IPS DF 4.7 (cell line): ENCODE results near the gene OTOF.

Experiments used
- DNase-seq: peaks from one replicate; pipeline ENCODE4 v3.0.0-alpha.2; 2013; ENCODE audit warnings: low spot score; ENCODE audit errors: extremely low read depth

The OTOF gene

DNA sequence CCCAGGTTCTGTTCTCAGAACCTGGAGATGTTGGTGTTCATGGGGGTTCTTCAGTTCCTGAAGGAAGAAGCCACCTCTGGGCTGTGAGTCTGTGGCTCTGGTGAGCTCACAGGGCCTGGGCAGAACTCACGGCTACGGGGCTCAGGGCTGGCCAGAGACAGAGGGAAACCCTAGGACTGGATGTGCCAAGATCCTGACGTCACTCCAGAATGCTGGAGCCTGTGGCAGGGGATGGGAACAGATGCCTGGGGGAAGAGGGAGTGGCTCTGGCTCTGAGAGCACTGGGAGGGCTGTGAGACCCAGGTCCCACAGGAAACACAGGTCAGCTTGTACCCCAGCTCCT lies at the start of gene OTOF:
Gene OTOF, minus strand, starts transcription at position 214 of the 343 bp plus-strand sequence.
- no peak for DNase-seq

DNA sequence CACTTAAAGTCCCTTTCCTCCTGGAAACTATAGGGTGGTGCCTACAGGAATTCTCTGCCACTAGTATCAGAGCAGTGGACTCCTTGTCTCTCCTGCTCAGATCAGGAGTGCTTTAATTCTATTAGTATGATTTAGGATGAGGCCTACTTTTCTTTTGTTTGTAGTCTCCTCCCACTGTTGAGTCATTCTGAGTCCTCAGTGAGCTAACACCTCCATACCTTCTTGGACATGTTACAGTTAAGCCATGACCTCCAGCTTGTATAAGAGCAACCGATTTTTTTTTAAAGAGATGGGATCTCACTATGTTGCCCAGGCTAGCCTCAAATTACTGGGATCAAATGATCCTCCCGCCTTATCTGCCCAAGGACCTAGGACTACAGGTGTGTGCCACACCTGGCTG lies 48.7 kb upstream of the OTOF start:
- DNase-seq: no peak

DNA sequence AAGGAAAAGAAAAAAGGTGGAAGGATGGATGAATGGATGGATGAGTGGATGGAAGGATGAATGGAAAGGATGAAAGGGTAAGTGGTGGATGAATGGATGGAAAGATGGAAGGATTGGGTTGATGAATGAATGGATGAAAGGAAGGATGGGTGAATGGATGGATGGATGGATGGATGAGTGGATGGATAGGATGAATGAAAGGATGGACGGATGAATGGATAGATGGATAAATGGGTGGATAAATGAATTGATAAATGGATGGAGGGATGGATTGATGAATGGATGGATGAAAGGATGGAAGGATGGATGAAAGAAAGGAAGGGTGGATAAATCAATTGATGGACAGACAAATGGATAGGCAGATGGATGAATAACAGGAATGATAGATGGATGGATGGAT lies 48.2 kb upstream of the OTOF start:
- no peak for DNase-seq

DNA sequence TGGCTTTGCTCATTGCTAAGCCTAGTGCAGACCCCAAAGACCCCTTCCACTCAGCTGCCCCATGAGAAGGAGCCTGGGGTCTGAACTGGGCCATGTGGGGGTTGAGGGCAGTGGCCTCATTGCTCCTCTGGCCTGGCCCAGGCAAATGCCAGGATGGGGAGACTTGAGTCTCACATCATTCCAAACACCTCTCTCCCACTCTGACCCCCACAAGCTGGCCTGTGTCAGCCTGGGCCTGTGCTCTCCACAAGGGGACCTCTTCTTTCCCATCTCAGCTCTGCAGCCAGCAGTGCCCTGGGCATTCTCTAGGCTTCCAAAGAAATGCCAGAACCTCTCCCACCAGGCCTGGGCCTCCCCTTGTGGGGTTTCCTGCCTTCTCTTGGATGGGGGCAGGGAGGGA lies 45.8 kb upstream of the OTOF start:
- no peak for DNase-seq

DNA sequence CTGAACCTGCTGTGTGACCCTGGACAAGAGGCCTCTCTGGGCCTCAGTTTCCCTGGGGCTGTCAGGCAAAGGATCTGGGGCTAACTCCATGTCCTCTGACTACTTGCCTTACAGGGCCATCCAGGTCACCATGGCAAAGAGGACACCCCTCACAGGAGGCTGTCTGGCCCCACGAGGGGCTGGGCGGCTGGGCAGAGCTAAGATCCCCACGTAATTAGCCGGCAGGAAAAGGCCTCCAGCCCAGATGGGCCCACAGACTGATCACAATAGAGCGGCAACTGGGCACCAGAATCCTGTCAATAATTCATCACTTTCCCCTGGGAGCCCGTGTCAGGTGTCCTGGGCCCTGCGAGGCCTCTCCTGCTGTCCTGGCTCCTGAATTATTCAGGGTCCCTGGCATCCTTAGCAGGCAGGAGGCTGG lies 44.8 kb upstream of the OTOF start:
- DNase-seq: no peak

DNA sequence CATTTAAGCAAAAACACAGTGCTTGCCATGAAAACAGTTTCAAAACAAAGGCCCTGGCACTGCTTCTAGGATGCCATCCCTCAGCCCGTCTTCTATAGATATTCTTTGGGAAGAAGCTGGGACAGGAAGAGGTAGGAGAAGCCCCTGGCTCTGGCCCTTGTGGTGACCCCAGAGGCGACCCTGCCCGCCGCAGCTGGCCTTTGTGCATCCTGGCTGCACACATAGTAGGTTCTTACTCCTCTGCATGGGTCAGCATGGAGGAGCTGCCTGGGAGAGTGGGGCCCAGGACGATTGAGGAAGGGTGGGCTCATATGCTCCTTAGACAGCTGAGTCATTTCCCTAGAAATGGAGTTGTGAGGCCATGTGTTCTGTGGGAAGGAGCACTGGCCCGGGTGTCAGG lies 44.4 kb upstream of the OTOF start:
- DNase-seq: no peak

DNA sequence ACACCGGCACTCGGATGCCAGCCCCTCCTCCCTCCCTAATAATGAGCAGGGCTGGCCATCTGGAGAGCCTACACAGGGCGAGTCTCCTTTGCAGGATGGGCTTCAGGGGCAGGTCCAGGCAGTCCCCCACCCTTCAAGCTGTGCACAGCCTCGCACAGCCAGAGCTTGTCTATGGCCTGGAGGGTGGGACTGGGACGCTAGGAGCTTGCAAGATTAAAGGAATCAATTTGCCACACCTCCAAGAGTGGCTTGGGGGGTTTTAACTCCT lies 43.9 kb upstream of the OTOF start:
- DNase-seq: no peak

DNA sequence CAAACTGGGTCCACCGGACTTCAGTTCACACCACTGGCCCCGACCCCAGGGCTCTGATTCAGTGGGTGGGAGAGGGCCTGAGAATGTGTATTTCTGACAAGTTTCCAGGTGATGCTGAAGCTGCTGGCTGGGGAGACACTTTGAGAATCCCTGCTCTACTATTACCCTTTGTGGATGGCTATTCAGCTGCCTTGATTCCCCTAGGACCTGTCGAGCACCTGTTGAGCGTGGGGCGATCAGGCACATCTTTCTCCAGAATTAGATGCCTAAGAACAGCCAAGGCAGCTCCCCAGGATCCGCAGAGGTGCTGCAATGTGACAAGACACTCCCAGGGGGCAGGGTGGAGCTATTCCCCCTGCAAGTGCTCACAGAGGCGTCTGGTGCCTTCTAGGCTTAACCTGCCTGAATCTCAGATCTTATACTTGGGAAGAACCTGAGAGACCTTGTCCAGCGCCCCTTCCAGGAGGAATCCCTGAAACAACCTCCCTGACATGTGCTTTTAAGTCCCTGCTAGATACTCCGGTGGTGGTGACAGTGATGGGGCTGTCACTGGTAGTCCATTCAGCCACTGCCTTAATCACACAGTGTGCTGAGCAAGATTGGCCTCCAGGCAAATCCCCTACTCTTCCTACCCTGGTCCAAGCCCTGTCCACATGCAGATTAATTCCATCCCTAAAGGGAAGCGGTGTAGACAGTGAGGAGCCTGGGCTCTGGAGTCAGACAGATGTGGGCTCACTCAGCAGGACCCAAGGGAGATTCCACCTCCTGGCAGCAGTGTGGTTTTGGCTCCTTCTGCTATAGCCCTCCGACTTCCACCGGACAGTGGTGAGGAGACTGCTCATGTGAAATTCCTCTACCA lies 43.4 kb upstream of the OTOF start:
- DNase-seq: peak; percentile 36

DNA sequence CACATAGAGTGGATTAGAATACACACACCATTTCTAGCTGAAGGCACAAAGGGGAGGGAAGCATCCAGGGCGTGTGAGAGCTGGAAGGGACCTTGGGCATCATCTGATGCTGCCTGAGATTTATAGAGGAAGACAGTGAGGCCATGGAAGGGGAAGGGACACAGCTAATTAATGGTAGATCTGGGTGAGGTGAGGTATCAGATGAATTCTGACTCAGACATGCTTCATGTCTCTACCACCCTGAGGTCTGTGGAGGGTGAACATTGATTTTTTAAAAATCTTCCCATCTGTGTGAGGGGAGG lies 42.2 kb upstream of the OTOF start:
- no peak for DNase-seq

DNA sequence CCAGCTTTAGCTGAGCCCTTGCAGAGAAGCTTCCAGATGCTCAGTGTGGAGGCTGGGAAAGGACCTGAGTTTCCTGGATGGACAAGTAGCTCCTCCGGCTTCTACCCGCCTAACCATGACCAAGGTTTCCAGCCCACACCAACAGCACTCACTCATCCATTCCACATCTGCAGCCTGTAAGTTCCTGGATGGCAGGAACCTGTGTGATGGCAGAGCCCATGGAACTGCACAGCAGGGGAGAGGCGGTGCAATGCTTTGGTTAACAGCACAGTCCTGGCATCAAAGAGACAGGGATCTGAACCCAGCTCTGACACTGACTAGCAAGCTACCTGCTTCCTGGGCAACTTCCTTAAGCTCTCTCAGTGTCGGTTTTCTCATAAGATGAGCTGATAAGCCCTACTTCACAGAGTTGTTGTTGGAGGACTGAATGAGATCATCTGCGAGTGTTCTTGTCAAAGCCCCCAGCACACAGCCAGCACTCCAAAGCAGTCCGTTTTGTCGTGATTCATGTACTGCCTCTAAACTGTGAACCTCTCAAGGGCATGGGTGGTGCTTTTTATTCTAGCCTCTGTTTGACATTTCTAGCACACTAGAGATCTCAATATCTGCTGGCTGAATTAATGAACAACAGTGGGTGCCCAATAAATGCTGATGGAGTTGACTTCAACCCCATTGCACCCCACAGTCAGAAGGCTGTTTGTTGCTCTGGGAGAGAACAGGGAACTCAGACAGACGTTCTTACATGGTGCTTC lies 41.6 kb upstream of the OTOF start:
- no peak for DNase-seq

DNA sequence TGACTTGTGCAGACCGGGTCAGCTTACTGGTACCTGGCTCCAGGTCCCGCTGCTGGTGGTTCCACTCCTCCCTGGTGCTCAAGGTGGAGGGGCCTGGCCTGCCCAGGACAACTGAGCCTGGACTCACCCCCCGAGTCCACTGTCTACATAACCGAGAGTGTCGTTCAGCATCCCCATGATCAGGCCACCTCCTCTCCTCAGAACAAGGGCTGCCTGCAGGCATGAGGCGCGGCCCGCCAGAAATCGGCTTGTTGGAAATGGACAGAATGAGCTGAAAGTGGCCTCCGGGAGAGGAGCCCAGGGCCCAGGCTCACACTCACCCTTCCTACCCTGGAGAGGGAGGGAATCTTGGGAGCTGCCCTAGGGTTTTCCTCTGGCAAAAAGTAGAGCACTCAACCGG lies 38.9 kb upstream of the OTOF start:
- no peak for DNase-seq

DNA sequence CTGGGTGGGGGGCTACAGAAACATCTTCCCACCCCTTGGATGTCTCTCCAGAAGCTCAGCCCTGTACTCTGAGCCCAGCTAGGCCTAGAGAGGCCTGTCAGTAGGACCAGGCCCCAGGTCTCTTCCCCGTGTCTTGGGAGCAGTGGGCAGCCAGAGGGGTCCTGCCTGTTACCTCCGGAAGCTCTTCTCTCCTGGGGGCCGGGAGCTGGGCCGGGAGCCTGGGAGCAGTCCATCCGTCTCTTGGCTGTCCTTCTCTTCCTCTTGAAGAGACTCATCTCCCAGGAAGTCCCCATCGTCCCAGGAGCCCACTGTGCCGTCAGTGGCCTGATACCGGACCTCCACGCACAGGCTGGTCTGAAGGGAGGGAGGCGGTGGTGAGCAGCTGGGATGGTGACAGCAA lies 38.3 kb upstream of the OTOF start:
- DNase-seq: no peak

DNA sequence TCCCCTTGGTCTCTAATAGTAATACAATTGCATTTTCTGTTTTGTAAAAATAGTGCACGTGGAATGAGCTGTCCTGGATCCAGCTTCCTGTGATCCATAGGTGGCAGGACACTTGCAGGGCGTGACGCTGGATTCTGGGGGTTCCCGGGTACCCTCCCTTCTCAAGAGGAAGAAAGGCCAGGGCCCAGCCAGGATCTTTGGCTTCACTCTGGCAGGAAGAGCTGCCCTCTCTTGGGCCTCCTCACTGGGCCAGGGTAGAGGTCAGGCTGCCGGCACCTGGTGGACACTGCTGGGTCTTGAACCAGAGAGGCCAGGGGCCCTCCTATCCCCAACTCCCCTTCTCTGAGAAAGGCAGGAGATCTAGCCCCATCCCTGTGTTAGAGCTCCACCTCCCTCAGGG lies 37.8 kb upstream of the OTOF start:
- no peak for DNase-seq

DNA sequence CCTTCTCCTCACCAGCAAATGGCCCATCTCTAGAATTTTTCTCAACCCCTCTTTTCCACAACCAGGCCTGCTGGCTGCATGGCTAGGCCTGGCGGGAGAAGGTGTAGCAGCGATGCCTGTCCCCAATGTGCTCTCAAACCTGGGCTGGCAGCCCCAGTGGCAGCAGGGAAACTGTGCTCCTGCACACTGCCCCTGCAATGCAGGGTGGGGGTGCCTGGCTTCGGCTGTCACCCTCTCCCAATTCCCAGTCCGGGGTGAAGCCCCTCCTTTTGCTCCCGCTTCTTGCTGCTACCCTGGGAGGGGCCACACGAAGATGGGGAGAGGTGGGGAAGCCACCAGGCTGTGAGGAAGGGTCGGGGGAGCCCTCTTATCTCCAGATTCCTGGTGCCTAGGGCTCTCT lies 36.1 kb upstream of the OTOF start:
- no peak for DNase-seq

DNA sequence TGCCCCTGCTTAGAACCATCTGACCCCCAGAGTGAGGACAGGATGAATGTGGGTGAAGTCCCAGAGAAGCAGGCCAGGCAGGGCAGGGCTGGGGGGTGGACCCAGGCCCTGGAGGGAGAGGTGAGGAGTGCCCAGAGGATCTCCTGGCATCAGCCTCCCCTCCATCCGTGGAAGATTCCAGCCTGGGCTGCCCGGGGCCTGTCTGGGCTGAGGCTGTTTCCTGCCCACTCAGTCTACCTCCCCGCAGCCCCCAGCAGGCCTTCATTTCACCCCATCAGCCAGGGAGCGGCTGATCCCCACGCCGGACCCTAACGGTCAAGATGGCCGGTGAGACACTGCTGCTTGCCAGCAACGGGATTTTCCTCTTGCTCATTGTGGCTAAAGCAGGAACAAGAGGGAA lies 35.3 kb upstream of the OTOF start:
- DNase-seq: no peak

DNA sequence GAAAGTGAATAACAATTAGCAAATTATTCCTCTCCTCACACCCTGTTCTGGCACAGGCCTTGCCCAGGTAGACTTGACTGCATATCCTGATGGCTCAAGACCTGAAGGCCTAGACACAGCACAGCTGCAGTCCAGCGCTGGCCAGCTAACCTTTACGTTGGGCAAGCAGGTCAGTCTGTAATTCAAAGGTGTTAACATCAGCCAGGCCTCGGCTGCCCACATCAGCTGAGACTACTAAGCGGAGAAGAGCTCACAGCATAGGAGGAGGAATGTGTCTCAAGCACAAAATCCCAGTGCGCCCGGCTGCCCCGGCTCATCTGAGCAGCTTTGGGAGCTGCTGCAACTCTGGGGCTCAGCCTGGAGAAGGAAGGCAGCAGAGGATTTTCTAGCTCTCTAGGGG lies 33.5 kb upstream of the OTOF start:
- DNase-seq: no peak

DNA sequence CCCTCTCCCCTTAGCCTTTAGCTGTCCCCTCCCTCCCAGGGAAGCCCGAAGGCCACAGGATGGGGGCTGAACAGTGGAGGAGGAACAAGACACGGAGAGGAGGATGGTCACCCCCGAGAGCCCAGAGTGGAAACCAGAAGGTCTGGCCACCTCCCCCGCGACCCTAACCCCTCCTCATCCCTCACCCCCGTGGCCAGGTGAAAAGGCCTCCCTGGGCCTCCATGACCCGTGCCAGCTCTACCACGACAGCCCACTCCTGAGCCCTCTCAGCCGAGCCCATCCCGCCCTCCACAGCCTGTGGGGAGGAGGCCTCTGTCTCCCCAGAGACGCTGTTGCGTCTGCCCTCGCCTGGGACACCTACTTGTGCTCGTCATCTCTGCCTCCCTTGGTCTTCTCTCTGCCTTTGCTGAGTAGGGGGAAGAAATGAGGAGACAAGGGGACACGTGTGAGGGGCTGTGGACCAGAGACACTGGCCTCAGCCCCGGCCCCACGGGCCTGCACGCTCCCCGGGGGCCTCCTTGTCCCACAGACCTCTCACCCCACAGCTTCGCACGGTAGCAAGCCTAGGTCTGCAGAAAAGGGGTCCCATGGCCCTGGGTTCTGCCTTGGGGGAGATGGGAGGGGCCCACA lies 32.5 kb upstream of the OTOF start:
- no peak for DNase-seq

DNA sequence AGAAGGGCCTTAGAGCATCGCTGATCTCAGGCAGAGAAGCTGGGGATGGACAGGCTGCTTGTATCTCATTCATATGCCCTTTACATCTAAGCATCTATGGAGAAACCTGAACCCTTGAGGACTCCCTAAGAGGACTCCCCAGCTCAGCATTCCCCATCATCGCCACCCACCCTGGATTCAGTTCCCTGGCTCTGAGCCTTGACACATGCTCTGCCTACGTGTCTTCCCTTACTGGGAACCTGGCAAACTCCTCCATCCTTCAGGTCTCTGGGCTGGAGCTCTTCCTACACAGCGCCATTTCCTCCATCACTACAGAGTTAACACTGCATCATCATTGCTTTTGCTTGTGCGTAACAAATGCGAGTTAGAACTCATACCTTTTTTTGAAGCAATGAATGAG lies 31.2 kb upstream of the OTOF start:
- no peak for DNase-seq

DNA sequence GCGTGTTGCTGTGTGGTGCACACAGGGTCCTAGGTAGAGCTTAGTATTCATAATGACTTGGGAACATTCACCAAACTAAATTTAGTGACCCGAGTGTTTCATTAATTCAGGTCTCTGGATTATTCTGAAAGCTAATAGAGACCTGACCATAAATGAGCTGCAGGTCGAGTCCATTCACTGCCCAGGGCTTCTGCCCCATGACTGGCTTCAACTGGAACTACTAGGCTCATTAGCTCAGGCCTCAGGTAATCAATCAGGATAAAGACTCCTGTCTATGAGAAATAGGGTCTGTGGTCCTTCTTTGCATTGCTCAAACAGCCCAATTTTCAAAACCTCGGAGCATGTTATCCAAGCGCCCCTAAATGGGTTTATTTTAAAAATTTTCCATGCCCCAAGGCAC lies 30.0 kb upstream of the OTOF start:
- no peak for DNase-seq

DNA sequence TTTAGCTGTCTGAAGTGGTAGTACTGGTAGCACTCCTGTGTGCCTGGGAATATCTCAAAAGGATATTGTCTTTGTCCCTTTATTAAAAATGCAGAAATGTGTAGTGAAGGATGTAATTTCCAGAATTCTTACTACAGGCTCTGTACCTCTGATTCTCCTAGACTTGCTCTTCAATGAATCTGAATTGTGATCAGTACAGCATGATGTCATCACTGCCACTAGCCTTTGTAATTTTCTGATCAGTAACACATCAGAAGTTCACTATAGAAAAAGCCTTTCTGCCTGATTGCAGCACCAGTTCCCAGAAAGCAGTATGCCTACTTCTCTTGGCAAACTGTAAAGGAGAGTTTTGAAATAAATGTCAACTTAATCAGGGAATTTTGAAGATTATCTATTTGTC lies 29.2 kb upstream of the OTOF start:
- no peak for DNase-seq

DNA sequence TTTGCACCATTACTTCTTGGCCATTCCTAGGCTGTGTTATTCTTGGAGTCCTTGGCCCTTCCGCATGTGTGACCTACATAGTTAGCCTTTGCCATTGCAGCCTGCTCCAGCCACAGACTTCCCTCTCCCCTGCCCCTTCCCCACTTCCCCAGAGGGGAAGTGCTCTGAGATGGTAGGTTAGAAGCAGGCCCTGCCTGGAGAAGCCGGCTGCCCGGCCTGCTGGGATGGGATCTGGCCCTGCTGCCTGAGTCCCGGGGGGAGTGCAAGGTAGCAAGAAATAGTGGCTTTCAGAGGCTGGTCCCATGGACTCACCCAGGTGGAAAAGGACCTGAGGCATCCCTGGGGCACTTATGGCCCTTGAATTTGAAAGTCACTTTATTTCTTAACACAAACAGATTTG lies 28.4 kb upstream of the OTOF start:
- DNase-seq: no peak

DNA sequence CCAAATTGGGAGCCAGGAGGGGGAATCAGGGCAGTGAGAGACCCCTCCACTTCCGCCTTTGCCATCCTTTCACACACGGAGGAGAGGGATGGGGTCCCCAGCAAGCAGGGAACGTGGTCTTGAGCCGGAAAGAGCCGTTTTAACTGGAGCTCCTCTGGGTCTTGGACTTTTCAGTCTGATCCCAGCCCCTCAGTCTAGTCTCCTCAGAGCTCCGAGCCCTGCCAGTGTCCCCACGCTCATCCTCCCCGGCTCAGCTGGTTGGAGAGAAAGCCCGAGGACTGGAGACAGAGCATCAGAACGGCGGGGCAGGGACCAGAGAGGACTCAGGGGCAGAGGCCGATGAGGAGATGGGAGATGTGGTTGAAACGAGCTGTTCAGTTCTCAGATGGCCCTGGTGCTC lies 26.1 kb upstream of the OTOF start:
- DNase-seq: no peak

DNA sequence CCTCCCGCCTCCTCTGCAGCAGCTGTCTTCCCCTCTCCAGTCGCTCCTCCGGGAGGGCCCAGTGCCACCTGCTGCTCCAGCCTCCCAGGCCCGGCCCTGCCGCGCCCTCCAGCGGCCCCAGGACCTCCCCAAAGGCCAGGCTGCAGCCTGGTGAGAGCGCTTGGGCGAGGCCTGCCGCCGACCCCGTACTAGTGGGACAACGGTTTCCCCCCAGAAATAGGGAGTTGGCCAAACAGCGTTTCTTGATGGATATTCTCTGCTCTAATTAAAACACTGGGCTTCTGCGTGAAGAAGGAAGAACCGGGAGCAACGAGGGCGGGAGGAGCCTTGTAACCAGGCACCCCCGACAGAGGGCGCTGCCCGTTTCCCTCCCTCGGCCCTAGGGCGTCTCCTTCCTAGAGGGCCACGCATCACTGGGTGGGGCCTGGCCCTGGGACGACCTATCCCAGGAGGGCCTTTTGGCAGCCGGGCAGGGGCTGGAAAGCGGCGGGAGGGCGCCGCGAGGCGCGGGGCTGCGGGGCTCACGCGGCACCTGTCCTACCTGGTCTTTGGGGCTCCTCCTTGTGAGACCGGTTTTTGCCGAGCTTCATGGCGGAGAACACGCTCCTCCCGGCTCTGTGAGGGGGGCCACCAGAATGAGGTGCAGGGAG lies 25.4 kb upstream of the OTOF start:
- DNase-seq: peak; percentile 33
